ENCODE measurements around the gene EPHB6.
A peak's percentile ranks its signal among the peaks of the same experiment; 100 is the strongest.

The EPHB6 gene

GRCh38 chr7:142833174-142834048 is 21.5 kb upstream of the EPHB6 start:
- no peak for DNase-seq (ENCODE audit: low read depth)

GRCh38 chr7:142835487-142835886 is 19.4 kb upstream of the EPHB6 start:
- no peak for DNase-seq (ENCODE audit: low read depth)

- no peak for DNase-seq (ENCODE audit: low read depth)
Observed at GRCh38 chr7:142836426-142836825, 18.4 kb upstream of the EPHB6 start.

- DNase-seq (ENCODE audit: low read depth) = no peak
Observed at GRCh38 chr7:142838461-142839213, 16.2 kb upstream of the EPHB6 start.

GRCh38 chr7:142842251-142842766 is 12.6 kb upstream of the EPHB6 start:
- DNase-seq (ENCODE audit: low read depth) = no peak

- DNase-seq (ENCODE audit: low read depth) = no peak
Observed at GRCh38 chr7:142847353-142847752, 7.5 kb upstream of the EPHB6 start.

- no peak for DNase-seq (ENCODE audit: low read depth)
Observed at GRCh38 chr7:142851269-142851668, 3.6 kb upstream of the EPHB6 start.

- no peak for DNase-seq (ENCODE audit: low read depth)
Observed at GRCh38 chr7:142851919-142852318, 3.0 kb upstream of the EPHB6 start.

GRCh38 chr7:142853739-142854371 is 1.0 kb upstream of the EPHB6 start:
- DNase-seq (ENCODE audit: low read depth) = peak; percentile 8

GRCh38 chr7:142855114-142855743 is 353 bp downstream of the EPHB6 start:
- no peak for DNase-seq (ENCODE audit: low read depth)

- DNase-seq (ENCODE audit: low read depth) = no peak
Observed at GRCh38 chr7:142855756-142856564, 1.1 kb downstream of the EPHB6 start.

GRCh38 chr7:142856565-142857245 is 1.8 kb downstream of the EPHB6 start:
- DNase-seq (ENCODE audit: low read depth) = no peak

GRCh38 chr7:142857625-142858024 is 2.7 kb downstream of the EPHB6 start:
- no peak for DNase-seq (ENCODE audit: low read depth)

- no peak for DNase-seq (ENCODE audit: low read depth)
Observed at GRCh38 chr7:142859411-142859810, 4.5 kb downstream of the EPHB6 start.

- DNase-seq (ENCODE audit: low read depth) = peak; percentile 23
Observed at GRCh38 chr7:142859829-142860228, 5.0 kb downstream of the EPHB6 start.

- no peak for DNase-seq (ENCODE audit: low read depth)
Observed at GRCh38 chr7:142860968-142861367, 6.1 kb downstream of the EPHB6 start.

GRCh38 chr7:142862351-142862750 is 7.5 kb downstream of the EPHB6 start:
- no peak for DNase-seq (ENCODE audit: low read depth)

- DNase-seq (ENCODE audit: low read depth) = no peak
Observed at GRCh38 chr7:142862786-142863400, 8.0 kb downstream of the EPHB6 start.

GRCh38 chr7:142863891-142864685 is 9.2 kb downstream of the EPHB6 start:
- DNase-seq (ENCODE audit: low read depth) = no peak

Data from GM04504 (cell line).